ENCODE results near the gene CD79B.

Gene CD79B

GRCh38 chr17:63939884-63940283 lies 7.8 kb upstream of the CD79B start:
- H3K36me3 ChIP-seq (ENCODE audit: control insufficient read depth in 2 of 2, insufficient read depth in 1 of 2, low read length in 2 of 2), result no peaks in the 10 kb centered on the region
- H3K9me3 ChIP-seq (ENCODE audit: control insufficient read depth, insufficient read depth, low read depth, low read length), result no peaks in the 10 kb centered on the region
- H3K27ac ChIP-seq (ENCODE audit: extremely low read depth, low read depth, low read length), result no peak overlapping the region
- H3K4me1 ChIP-seq (ENCODE audit: control insufficient read depth, insufficient read depth, low read length), result no peaks in the 10 kb centered on the region
- no peak overlapping the region for H3K4me3 ChIP-seq (ENCODE audit: low read depth, low read length)
- POLR2A ChIA-PET, result no interaction called here
- no peak for TF ChIP-seq KLF9 (tag by site-specific recombination; IDR thresholded peaks at IDR 0.05; ENCODE audit: low read depth)
- CTCF ChIA-PET, result no interaction called here

- no peaks in the 10 kb centered on the region for H3K4me1 ChIP-seq (ENCODE audit: control insufficient read depth, insufficient read depth, low read length)
These were observed 7.3 kb upstream of the CD79B start for GRCh38 chr17:63939401-63939800.

GRCh38 chr17:63937920-63938319 lies 5.8 kb upstream of the CD79B start:
- ChIA-PET CTCF (no interaction called here), POLR2A (no interaction called here)
- no peaks in the 10 kb centered on the region for H3K9me3 ChIP-seq (ENCODE audit: control insufficient read depth, insufficient read depth, low read depth, low read length)
- no peaks in the 10 kb centered on the region for H3K36me3 ChIP-seq (ENCODE audit: control insufficient read depth in 2 of 2, insufficient read depth in 1 of 2, low read length in 2 of 2)
- no peaks in the 10 kb centered on the region for H3K4me1 ChIP-seq (ENCODE audit: control insufficient read depth, insufficient read depth, low read length)
- H3K27ac ChIP-seq (ENCODE audit: extremely low read depth, low read depth, low read length), result no peak overlapping the region
- no peak overlapping the region for H3K4me3 ChIP-seq (ENCODE audit: low read depth, low read length)
- no peak for TF ChIP-seq ZNF16 (tag by site-specific recombination; IDR thresholded peaks at IDR 0.05; ENCODE audit: low read depth)
- no peak for TF ChIP-seq ZNF776 (tag by site-specific recombination; IDR thresholded peaks at IDR 0.05; ENCODE audit: borderline replicate concordance)
- no peak for TF ChIP-seq ZNF10 (tag by site-specific recombination; IDR thresholded peaks at IDR 0.05)
- TF ChIP-seq KLF7 (tag by site-specific recombination; IDR thresholded peaks at IDR 0.05; ENCODE audit: borderline replicate concordance), result no peak
- no peak for TF ChIP-seq GFI1B (tag by site-specific recombination; IDR thresholded peaks at IDR 0.05)
- TF ChIP-seq SCRT1 (tag by site-specific recombination; IDR thresholded peaks at IDR 0.05; ENCODE audit: borderline replicate concordance), result no peak
- no peak for TF ChIP-seq ZNF664 (tag by site-specific recombination; IDR thresholded peaks at IDR 0.05)
- TF ChIP-seq PBX3 (CRISPR knock-in tag; IDR thresholded peaks at IDR 0.05), result no peak
- no peak for TF ChIP-seq ZNF639 (tag by site-specific recombination; IDR thresholded peaks at IDR 0.05)
- no peak for TF ChIP-seq ZFP69B (tag by site-specific recombination; IDR thresholded peaks at IDR 0.05)

More at GRCh38 chr17:63939401-63939800, 7.3 kb upstream of the CD79B start:
- H3K9me3 ChIP-seq (ENCODE audit: control insufficient read depth, insufficient read depth, low read depth, low read length), result no peaks in the 10 kb centered on the region
- CTCF ChIA-PET, result no interaction called here
- H3K36me3 ChIP-seq (ENCODE audit: control insufficient read depth in 2 of 2, insufficient read depth in 1 of 2, low read length in 2 of 2), result no peaks in the 10 kb centered on the region
- TF ChIP-seq ZNF449 (tag by site-specific recombination; IDR thresholded peaks at IDR 0.05) (no peak), ZNF558 (tag by site-specific recombination; IDR thresholded peaks at IDR 0.05) (no peak), ZNF37A (tag by site-specific recombination; IDR thresholded peaks at IDR 0.05) (no peak), ZNF571 (tag by site-specific recombination; IDR thresholded peaks at IDR 0.05) (no peak), ZNF335 (tag by site-specific recombination; conservative IDR thresholded peaks at IDR 0.05) (no peak), ZNF214 (tag by site-specific recombination; IDR thresholded peaks at IDR 0.05; ENCODE audit: borderline replicate concordance) (no peak), INSM2 (tag by site-specific recombination; IDR thresholded peaks at IDR 0.05) (no peak), ZNF2 (tag by site-specific recombination; IDR thresholded peaks at IDR 0.05) (no peak), ZNF404 (tag by site-specific recombination; IDR thresholded peaks at IDR 0.05) (no peak), SALL2 (tag by site-specific recombination; IDR thresholded peaks at IDR 0.05; ENCODE audit: borderline replicate concordance) (no peak), ZNF677 (tag by site-specific recombination; IDR thresholded peaks at IDR 0.05) (no peak), ZNF16 (tag by site-specific recombination; IDR thresholded peaks at IDR 0.05; ENCODE audit: low read depth) (no peak), ZNF623 (tag by site-specific recombination; IDR thresholded peaks at IDR 0.05) (no peak), ZNF221 (tag by site-specific recombination; IDR thresholded peaks at IDR 0.05; ENCODE audit: borderline replicate concordance) (no peak), ZBTB44 (tag by site-specific recombination; IDR thresholded peaks at IDR 0.05) (no peak), ZNF341 (tag by site-specific recombination; IDR thresholded peaks at IDR 0.05; ENCODE audit: low read depth) (no peak)
- H3K4me3 ChIP-seq (ENCODE audit: low read depth, low read length), result no peak overlapping the region
- POLR2A ChIA-PET, result no interaction called here
- no peak overlapping the region for H3K27ac ChIP-seq (ENCODE audit: extremely low read depth, low read depth, low read length)
